IMR-90 (cell line): ENCODE data around the gene KDM1B. TPM values are rescaled to one million over a fixed set of nuclear protein-coding genes. Genes with fewer than 3 reads are reported as not detected.

Experiments
- CHD1 ChIP-seq: IDR thresholded peaks from 2 replicates; pipeline ENCODE4 v1.6.1; 2012; ENCODE audit warnings: low read depth, low read length, improper control_type of control experiment
- FOS ChIP-seq: fragments of 150-350 bp; IDR thresholded peaks from 2 replicates; pipeline ENCODE4 v1.6.1; 2016; ENCODE audit warnings: low read depth, low read length
- MAFK ChIP-seq: IDR thresholded peaks from 2 replicates; pipeline ENCODE4 v1.6.1; 2012; ENCODE audit warnings: low read depth, low read length, improper control_type of control experiment
- MAZ ChIP-seq: IDR thresholded peaks from 2 replicates; pipeline ENCODE4 v1.6.1; 2012; ENCODE audit warnings: low read depth, mild to moderate bottlenecking, low read length, improper control_type of control experiment, moderate library complexity, borderline replicate concordance
- RAD21 ChIP-seq: IDR thresholded peaks from 2 replicates; pipeline ENCODE4 v1.6.1; 2012; ENCODE audit warnings: low read length, improper control_type of control experiment
- SMC3 ChIP-seq: fragments of 150-350 bp; IDR thresholded peaks from 2 replicates; pipeline ENCODE4 v1.6.1; 2016; ENCODE audit warnings: low read depth, mild to moderate bottlenecking, antibody characterized with exemption, low read length, moderate library complexity
- polyA plus RNA-seq, 3 experiments: library from polyadenylated mRNA; depleted of rRNA; stranded (reverse); fragments of >200 nt; gene quantifications; 2 replicates each; pipeline ENCODE4 v1.2.3, GENCODE V29; 2012; ENCODE audit warnings: low replicate concordance in 1 of 3
- total RNA-seq: library from RNA; depleted of rRNA; stranded (reverse); fragments of >200 nt; gene quantifications from 2 replicates; pipeline ENCODE4 v1.2.3, GENCODE V29; 2012

KDM1B gene
- total and polyA plus RNA-seq, 2 of the 4 experiments (the other 2 are of a cell fraction) = 13.2 to 16.7 TPM

GRCh38 chr6:18264923-18265377 lies 109.7 kb downstream of the KDM1B start (continued):
- TF ChIP-seq CHD1 = no peak
- TF ChIP-seq MAFK = no peak
- no peak for TF ChIP-seq MAZ
- TF ChIP-seq SMC3 = no peak
- no peak for TF ChIP-seq FOS
- no peak for TF ChIP-seq RAD21
